ENCODE data around the gene ZFYVE28. TPM values are rescaled to one million over a fixed set of nuclear protein-coding genes. Genes with fewer than 3 reads are reported as not detected.

The ZFYVE28 gene
- total RNA-seq, 1 donor from 2014 or later, result 11.3 TPM

DNA sequence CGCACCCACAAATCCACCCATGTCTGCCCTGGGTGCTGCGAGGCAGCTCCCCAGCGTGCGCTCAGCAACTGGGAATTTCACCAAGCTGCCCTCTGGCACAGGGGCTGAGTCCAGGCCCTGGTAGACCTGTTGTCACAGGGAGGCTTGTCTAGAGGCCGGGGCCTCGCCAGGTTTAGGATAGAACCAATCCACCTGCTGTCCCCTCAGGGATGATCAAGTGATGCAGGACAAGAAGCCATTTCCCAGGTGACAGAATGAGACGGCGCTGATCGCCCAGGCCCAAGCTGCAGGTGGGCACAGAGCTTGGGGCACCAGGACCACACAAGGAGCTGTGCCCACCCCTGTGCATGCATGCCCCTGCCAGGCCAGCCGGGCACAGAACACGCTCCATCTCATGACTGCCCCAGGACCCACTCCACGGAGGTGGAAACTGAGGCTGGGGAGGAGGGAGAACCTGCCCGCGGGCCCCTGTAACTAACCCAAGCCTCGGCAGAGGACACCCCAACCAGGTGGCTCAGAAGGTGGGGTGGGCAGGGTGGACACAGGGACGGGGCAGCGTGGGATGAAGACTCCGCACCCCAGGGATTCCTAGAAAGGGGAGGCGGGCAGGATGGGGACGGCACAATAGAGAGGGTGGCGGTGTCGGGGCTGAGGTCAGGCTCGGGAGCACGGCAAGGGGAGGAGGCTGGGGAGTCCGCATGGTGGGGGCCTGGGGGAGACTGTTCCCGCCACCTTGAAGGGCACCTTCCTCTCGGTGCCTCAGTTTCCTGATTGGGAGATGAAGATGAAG, 78.0 kb downstream of the ZFYVE28 start:
- H3K9me3 ChIP-seq, result no peaks in the 10 kb centered on the region
- TF ChIP-seq POLR2A (IDR thresholded peaks at IDR 0.05), result no peak
- TF ChIP-seq, protein P1, sequence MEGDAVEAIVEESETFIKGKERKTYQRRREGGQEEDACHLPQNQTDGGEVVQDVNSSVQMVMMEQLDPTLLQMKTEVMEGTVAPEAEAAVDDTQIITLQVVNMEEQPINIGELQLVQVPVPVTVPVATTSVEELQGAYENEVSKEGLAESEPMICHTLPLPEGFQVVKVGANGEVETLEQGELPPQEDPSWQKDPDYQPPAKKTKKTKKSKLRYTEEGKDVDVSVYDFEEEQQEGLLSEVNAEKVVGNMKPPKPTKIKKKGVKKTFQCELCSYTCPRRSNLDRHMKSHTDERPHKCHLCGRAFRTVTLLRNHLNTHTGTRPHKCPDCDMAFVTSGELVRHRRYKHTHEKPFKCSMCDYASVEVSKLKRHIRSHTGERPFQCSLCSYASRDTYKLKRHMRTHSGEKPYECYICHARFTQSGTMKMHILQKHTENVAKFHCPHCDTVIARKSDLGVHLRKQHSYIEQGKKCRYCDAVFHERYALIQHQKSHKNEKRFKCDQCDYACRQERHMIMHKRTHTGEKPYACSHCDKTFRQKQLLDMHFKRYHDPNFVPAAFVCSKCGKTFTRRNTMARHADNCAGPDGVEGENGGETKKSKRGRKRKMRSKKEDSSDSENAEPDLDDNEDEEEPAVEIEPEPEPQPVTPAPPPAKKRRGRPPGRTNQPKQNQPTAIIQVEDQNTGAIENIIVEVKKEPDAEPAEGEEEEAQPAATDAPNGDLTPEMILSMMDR (IDR thresholded peaks at IDR 0.05), result no peak
- no peak for TF ChIP-seq POLR2AphosphoS5 (IDR thresholded peaks at IDR 0.05; ENCODE audit: insufficient read depth in 1 of 2, low read depth in 1 of 2)
- no peaks in the 10 kb centered on the region for H3K4me1 ChIP-seq
- no peak overlapping the region for H3K27ac ChIP-seq
- intact Hi-C loops (cut with DNase I), result no loop called here
- H3K4me3 ChIP-seq, result no peak overlapping the region
- H3K36me3 ChIP-seq, result no peaks in the 10 kb centered on the region
- peak; percentile 42 to 82 for DNase-seq (ENCODE audit: extremely low spot score in 2 of 2)
- H3K27me3 ChIP-seq, result no peaks in the 10 kb centered on the region

DNA sequence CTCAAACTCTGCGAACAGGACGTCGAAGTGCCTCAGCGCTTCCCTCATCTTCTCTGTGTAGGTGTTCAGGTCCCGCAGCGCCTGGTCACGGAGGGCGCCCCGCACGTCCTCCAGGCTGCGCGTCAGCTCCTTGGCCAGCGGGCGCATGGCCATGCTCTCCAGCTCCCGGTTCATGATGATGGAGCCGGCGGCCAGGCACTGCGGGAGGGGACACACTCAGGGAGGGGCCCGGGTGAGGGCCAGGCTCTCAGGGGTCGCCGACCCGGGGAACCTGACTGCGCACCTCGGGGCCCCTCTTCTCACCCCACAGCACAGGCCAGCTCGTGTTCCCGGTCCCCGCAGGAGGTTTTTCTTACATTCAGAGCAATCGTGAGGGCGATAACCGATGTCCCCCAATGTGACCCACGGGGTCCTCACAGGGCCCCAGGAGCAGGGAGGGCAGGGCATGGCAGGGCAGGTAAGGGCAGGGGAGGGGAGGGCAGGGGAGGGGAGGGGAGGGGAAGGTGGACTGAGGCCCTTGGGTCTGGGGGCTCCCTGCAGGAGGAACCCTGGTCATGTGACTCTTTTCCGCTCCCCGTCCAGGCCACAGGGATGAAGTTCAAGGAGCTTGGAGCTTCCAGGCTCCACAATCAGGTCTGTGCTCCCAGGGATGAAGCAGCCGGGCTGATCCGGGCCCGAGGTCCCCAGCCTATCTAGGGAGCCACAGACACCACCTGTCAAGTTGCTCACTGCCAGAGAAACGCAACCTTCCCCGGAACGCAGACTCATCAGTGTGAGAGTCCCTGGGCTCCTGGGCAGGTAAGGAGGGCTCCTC, 78.8 kb downstream of the ZFYVE28 start:
- Histone ChIP-seq H3K36me3 (no peaks in the 10 kb centered on the region), H3K27me3 (no peaks in the 10 kb centered on the region), H3K4me3 (no peak overlapping the region), H3K9me3 (no peaks in the 10 kb centered on the region), H3K4me1 (no peaks in the 10 kb centered on the region), H3K27ac (no peak overlapping the region)
- intact Hi-C loops (cut with DNase I), result no loop called here
- TF ChIP-seq POLR2A (IDR thresholded peaks at IDR 0.05) (no peak), POLR2AphosphoS5 (IDR thresholded peaks at IDR 0.05; ENCODE audit: insufficient read depth in 1 of 2, low read depth in 1 of 2) (no peak)
- TF ChIP-seq, protein P1 (IDR thresholded peaks at IDR 0.05), result no peak
- peak; percentile 47 to 67 for DNase-seq (ENCODE audit: extremely low spot score in 2 of 2)

DNA sequence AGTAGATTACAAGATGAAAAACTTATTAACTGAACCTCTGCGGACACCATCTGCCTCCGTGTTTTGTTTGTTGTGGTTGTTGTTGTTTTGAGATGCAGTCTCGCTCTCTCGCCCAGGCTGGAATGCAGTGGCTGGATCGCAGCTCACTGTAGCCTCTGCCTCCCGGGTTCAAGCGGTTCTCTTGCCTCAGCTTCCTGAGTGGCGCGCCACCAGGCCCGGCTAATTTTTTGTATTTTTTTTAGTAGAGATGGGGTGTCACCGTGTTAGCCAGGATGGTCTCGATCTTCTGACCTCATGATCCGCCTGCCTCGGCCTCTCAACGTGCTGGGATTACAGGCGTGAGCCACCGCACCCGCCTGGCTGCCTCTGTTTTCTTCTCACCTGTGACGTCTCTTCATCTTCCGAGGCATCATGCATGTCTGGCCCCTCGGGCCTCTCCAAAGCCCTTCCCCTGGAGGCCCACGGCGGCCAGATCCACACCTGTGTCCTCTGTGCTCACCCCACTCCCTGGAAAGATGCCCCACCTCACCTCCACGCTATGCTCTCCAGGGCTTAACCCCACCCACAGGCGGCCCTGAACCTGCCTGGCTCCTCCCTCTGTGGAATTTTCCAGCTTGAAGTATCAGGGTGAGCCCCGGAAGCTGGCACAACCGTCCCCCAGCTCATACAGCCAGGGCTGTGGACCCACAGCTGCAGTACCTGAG, 79.5 kb downstream of the ZFYVE28 start:
- Histone ChIP-seq H3K4me3 (no peak overlapping the region), H3K27me3 (no peaks in the 10 kb centered on the region), H3K27ac (no peak overlapping the region), H3K4me1 (no peaks in the 10 kb centered on the region), H3K36me3 (no peaks in the 10 kb centered on the region), H3K9me3 (no peaks in the 10 kb centered on the region)
- peak in 1 of 2 donors; percentile 69 for DNase-seq (ENCODE audit: extremely low spot score in 2 of 2)
- intact Hi-C loops (cut with DNase I), result no loop called here
- TF ChIP-seq POLR2AphosphoS5 (IDR thresholded peaks at IDR 0.05; ENCODE audit: insufficient read depth in 1 of 2, low read depth in 1 of 2) (no peak), POLR2A (IDR thresholded peaks at IDR 0.05) (no peak)
- TF ChIP-seq, protein P1 (IDR thresholded peaks at IDR 0.05), result no peak

DNA sequence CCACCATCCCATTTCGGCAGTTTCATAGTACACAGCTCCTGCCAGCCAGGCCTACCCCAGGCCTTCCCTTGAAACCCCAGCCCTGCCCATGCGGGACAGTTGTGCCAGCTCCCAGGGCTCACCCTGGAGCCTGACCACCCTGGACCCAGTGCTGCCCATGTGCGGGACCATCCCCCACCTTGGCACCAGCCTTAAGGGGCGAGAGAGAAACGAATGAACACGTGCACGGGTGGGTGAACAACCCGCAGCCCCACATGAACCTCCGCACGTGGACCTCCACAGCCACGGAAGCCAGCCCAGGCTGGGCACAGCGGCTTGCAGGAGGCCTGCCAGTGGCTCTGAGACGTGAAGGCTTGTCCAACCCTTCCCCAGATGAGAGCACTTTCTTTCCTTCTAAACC, 80.5 kb downstream of the ZFYVE28 start:
- peak in 1 of 2 donors; percentile 58 for DNase-seq (ENCODE audit: extremely low spot score in 2 of 2)

More for the DNA sequence above, 80.5 kb downstream of the ZFYVE28 start:
- intact Hi-C loops (cut with DNase I), result no loop called here
- Histone ChIP-seq H3K9me3 (no peaks in the 10 kb centered on the region), H3K4me1 (no peaks in the 10 kb centered on the region), H3K36me3 (no peaks in the 10 kb centered on the region), H3K27ac (no peak overlapping the region), H3K4me3 (no peak overlapping the region), H3K27me3 (no peaks in the 10 kb centered on the region)
- no peak for TF ChIP-seq POLR2AphosphoS5 (IDR thresholded peaks at IDR 0.05; ENCODE audit: insufficient read depth in 1 of 2, low read depth in 1 of 2)
- no peak for TF ChIP-seq POLR2A (IDR thresholded peaks at IDR 0.05)
- TF ChIP-seq, protein P1 (IDR thresholded peaks at IDR 0.05), result no peak

Data from vagina (tissue), 2 donors.